GM21529 (cell line): ENCODE measurements around the gene ACTR6.

Experiments
- ATAC-seq: cut with Tn5 transposase; IDR thresholded peaks from one replicate; pipeline ENCODE4 v1.9.1; 2021; ENCODE audit not compliant: unreplicated experiment

ACTR6 gene

GRCh38 chr12:100265732-100266584 is 65.3 kb downstream of the ACTR6 start:
- ATAC-seq, result peak; percentile 13

- peak; percentile 84 for ATAC-seq
Measured at GRCh38 chr12:100266585-100266834, 65.9 kb downstream of the ACTR6 start.

- ATAC-seq, result peak; percentile 90
Measured at GRCh38 chr12:100266835-100267602, 66.4 kb downstream of the ACTR6 start, which contains the start of the genes DEPDC4 and SCYL2. TSS of gene DEPDC4 (minus strand) at chr12:100267079. CDS start at chr12:100267076, 3 bp downstream. TSS of gene SCYL2 (plus strand) at chr12:100267177. CDS start at chr12:100282971, 15,794 bp downstream.

- ATAC-seq, result peak; percentile 22
Measured at GRCh38 chr12:100267603-100268281, 67.1 kb downstream of the ACTR6 start.

- ATAC-seq, result no peak
Measured at GRCh38 chr12:100268835-100269564, 68.4 kb downstream of the ACTR6 start.

- ATAC-seq, result no peak
Measured at GRCh38 chr12:100273782-100274181, 73.2 kb downstream of the ACTR6 start.
